Choroid plexus epithelial cell (primary cell): ENCODE results near the gene LY6G5C.

ENCODE experiments used
- DNase-seq: peaks from one replicate; pipeline ENCODE4 v3.0.0-alpha.2; 2010; ENCODE audit warnings: low read depth
- H3K4me3 ChIP-seq: 2 replicates; pipeline ENCODE4 v1.5.1; 2011; ENCODE audit warnings: low read depth, mild to moderate bottlenecking, control low read depth, low read length, moderate library complexity
- CTCF ChIP-seq: conservative IDR thresholded peaks from 2 replicates; pipeline ENCODE4 v1.5.1; 2011; ENCODE audit warnings: low read depth, mild to moderate bottlenecking, control low read depth, inconsistent platforms, low read length, moderate library complexity

The LY6G5C gene

GRCh38 chr6:31634969-31635575 is 45.8 kb downstream of the LY6G5C start:
- H3K4me3 ChIP-seq = no peak overlapping the region
- TF ChIP-seq CTCF = no peak
- DNase-seq = no peak

- DNase-seq = no peak
- no peak overlapping the region for H3K4me3 ChIP-seq
- TF ChIP-seq CTCF = no peak
Measured at GRCh38 chr6:31634131-31634530, 46.7 kb downstream of the LY6G5C start.

- no peak overlapping the region for H3K4me3 ChIP-seq
- no peak for TF ChIP-seq CTCF
- DNase-seq = no peak
Measured at GRCh38 chr6:31633447-31633846, 47.4 kb downstream of the LY6G5C start.

- TF ChIP-seq CTCF = no peak
- DNase-seq = no peak
- H3K4me3 ChIP-seq = no peak overlapping the region
Measured at GRCh38 chr6:31632279-31632946, 48.5 kb downstream of the LY6G5C start.

- no peak overlapping the region for H3K4me3 ChIP-seq
- no peak for TF ChIP-seq CTCF
- DNase-seq = no peak
Measured at GRCh38 chr6:31631681-31632278, 49.1 kb downstream of the LY6G5C start.

GRCh38 chr6:31631209-31631608 is 49.7 kb downstream of the LY6G5C start:
- no peak for TF ChIP-seq CTCF
- no peak for DNase-seq
- H3K4me3 ChIP-seq = no peak overlapping the region
